ENCODE results near the gene CYP4F12. TPM values are rescaled to one million over a fixed set of nuclear protein-coding genes. Genes with fewer than 3 reads are reported as not detected.

The CYP4F12 gene
- total and polyA plus RNA-seq, 2 experiments from 2014 or later: not detected

DNA sequence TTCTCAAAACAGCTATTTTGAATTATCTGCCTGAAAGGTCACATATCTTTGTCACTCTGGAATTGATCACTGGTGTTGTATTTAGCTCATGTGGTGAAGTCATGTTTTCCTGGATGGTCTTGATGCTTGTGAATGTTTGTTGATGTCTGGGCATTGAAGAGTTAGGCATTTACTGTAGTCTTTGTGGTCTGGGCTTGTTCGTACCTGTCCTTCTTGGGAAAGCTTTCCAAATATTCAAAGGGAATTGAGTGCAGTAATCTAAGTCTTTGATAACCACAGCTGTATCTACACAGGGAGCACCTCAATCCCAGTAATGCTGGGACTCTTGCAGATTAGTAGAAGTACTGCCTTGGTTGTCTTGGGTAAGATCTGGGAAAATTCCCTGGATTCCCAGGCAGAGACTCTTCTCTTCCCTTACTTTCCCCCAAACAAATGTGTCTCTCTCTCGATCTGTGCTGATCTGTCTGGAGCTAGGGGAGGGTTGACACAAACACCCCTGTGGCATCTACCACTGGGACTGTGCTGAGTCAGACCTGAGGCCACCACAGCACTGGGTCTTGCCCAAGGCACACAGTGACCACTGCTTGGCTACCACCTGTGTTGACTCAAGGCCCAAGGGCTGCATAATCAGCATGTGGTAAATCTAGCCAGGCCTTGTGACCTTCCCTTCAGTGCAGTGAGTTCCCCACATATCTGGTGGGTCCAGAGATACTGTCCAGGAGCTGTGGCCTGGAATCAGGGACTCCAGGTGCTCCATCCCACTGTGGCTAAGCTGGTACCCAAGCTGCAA, 37.7 kb upstream of the CYP4F12 start:
- no peak overlapping the region for H3K27ac Mint-ChIP-seq
- peaks cover 5% of the 10 kb centered on the region for H3K27me3 Mint-ChIP-seq (ENCODE audit: insufficient read depth, low read depth, poor library complexity)
- peaks cover 92% of the 10 kb centered on the region for H3K9me3 Mint-ChIP-seq
- TF ChIP-seq, protein P1, sequence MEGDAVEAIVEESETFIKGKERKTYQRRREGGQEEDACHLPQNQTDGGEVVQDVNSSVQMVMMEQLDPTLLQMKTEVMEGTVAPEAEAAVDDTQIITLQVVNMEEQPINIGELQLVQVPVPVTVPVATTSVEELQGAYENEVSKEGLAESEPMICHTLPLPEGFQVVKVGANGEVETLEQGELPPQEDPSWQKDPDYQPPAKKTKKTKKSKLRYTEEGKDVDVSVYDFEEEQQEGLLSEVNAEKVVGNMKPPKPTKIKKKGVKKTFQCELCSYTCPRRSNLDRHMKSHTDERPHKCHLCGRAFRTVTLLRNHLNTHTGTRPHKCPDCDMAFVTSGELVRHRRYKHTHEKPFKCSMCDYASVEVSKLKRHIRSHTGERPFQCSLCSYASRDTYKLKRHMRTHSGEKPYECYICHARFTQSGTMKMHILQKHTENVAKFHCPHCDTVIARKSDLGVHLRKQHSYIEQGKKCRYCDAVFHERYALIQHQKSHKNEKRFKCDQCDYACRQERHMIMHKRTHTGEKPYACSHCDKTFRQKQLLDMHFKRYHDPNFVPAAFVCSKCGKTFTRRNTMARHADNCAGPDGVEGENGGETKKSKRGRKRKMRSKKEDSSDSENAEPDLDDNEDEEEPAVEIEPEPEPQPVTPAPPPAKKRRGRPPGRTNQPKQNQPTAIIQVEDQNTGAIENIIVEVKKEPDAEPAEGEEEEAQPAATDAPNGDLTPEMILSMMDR (conservative IDR thresholded peaks at IDR 0.05; ENCODE audit: low read depth in 2 of 2): no peak
- H4K20me1 ChIP-seq (replicated peaks; ENCODE audit: insufficient read depth): no peaks in the 10 kb centered on the region
- no peak overlapping the region for H3K4me3 Mint-ChIP-seq
- H3K4me1 Mint-ChIP-seq: no peaks in the 10 kb centered on the region
- no peak overlapping the region for H2AFZ ChIP-seq
- no peaks in the 10 kb centered on the region for H3K27me3 ChIP-seq (ENCODE audit: insufficient read depth)
- no peaks in the 10 kb centered on the region for H3K79me2 ChIP-seq (replicated peaks; ENCODE audit: insufficient read depth)
- H3K4me1 ChIP-seq (ENCODE audit: insufficient read depth): no peaks in the 10 kb centered on the region
- no peak overlapping the region for H3K4me3 ChIP-seq
- no peak for ATAC-seq
- no peak overlapping the region for H3K27ac ChIP-seq (ENCODE audit: low read depth)
- H3K9me2 ChIP-seq (ENCODE audit: insufficient read depth): no peaks in the 10 kb centered on the region
- no peaks in the 10 kb centered on the region; the same call in 1 of the 2 replicates for H3K36me3 ChIP-seq (ENCODE audit: insufficient read depth)
- no peak overlapping the region for H3K4me2 ChIP-seq
- H3K36me3 Mint-ChIP-seq (ENCODE audit: low read depth): peaks cover 24% of the 10 kb centered on the region
- H3F3A ChIP-seq (replicated peaks; ENCODE audit: low read depth): no peaks in the 10 kb centered on the region
- DNase-seq (ENCODE audit: low spot score): no peak

DNA sequence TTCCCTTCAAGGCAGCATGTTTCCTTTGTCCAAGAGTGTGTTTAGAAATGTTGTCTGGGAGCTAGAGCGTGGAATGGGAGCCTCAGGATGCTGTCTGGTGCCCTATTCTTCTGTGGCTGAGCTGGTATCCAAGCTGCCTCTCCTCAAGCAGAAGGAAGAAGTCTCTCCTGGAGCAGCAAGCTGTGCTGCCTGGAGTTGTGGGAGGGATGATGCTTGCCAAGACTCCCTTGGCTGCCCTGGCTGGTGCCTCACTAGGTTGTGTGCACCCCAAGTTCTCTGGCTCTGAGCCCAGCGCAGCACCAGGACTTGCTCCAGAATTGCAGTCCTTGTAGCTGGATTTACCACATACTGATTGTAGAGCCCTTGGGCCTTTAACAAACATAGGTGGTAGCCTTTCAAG, 36.9 kb upstream of the CYP4F12 start:
- no peaks in the 10 kb centered on the region; the same call in 1 of the 2 replicates for H3K36me3 ChIP-seq (ENCODE audit: insufficient read depth)
- ATAC-seq: no peak
- no peak for DNase-seq (ENCODE audit: low spot score)
- H2AFZ ChIP-seq: no peak overlapping the region
- Mint-ChIP-seq H3K9me3 (peaks cover 91% of the 10 kb centered on the region), H3K36me3 (ENCODE audit: low read depth) (peaks cover 25% of the 10 kb centered on the region), H3K4me3 (no peak overlapping the region), H3K27ac (no peak overlapping the region), H3K4me1 (no peaks in the 10 kb centered on the region), H3K27me3 (ENCODE audit: insufficient read depth, low read depth, poor library complexity) (peaks cover 5% of the 10 kb centered on the region)
- H4K20me1 ChIP-seq (replicated peaks; ENCODE audit: insufficient read depth): no peaks in the 10 kb centered on the region
- H3K4me1 ChIP-seq (ENCODE audit: insufficient read depth): no peaks in the 10 kb centered on the region
- H3K4me2 ChIP-seq: no peak overlapping the region
- H3K4me3 ChIP-seq: no peak overlapping the region
- no peaks in the 10 kb centered on the region for H3F3A ChIP-seq (replicated peaks; ENCODE audit: low read depth)
- H3K79me2 ChIP-seq (replicated peaks; ENCODE audit: insufficient read depth): no peaks in the 10 kb centered on the region
- H3K27ac ChIP-seq (ENCODE audit: low read depth): no peak overlapping the region
- H3K9me2 ChIP-seq (ENCODE audit: insufficient read depth): no peaks in the 10 kb centered on the region
- no peaks in the 10 kb centered on the region for H3K27me3 ChIP-seq (ENCODE audit: insufficient read depth)
- TF ChIP-seq CREB1 (CRISPR knock-in tag; IDR thresholded peaks at IDR 0.05; ENCODE audit: low read depth) (no peak), POLR2AphosphoS5 (IDR thresholded peaks at IDR 0.05; ENCODE audit: low read depth) (no peak), ZNF114 (CRISPR knock-in tag; IDR thresholded peaks at IDR 0.05) (no peak), EZH2phosphoT487 (IDR thresholded peaks at IDR 0.05; ENCODE audit: unreplicated experiment) (no peak), ZNF331 (CRISPR knock-in tag; IDR thresholded peaks at IDR 0.05; ENCODE audit: low read depth) (no peak), JUNB (IDR thresholded peaks at IDR 0.05; ENCODE audit: unreplicated experiment) (no peak), EZH2 (IDR thresholded peaks at IDR 0.05; ENCODE audit: low read depth, unreplicated experiment) (no peak)
- TF ChIP-seq, protein P2, sequence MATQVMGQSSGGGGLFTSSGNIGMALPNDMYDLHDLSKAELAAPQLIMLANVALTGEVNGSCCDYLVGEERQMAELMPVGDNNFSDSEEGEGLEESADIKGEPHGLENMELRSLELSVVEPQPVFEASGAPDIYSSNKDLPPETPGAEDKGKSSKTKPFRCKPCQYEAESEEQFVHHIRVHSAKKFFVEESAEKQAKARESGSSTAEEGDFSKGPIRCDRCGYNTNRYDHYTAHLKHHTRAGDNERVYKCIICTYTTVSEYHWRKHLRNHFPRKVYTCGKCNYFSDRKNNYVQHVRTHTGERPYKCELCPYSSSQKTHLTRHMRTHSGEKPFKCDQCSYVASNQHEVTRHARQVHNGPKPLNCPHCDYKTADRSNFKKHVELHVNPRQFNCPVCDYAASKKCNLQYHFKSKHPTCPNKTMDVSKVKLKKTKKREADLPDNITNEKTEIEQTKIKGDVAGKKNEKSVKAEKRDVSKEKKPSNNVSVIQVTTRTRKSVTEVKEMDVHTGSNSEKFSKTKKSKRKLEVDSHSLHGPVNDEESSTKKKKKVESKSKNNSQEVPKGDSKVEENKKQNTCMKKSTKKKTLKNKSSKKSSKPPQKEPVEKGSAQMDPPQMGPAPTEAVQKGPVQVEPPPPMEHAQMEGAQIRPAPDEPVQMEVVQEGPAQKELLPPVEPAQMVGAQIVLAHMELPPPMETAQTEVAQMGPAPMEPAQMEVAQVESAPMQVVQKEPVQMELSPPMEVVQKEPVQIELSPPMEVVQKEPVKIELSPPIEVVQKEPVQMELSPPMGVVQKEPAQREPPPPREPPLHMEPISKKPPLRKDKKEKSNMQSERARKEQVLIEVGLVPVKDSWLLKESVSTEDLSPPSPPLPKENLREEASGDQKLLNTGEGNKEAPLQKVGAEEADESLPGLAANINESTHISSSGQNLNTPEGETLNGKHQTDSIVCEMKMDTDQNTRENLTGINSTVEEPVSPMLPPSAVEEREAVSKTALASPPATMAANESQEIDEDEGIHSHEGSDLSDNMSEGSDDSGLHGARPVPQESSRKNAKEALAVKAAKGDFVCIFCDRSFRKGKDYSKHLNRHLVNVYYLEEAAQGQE (IDR thresholded peaks at IDR 0.05; ENCODE audit: unreplicated experiment): no peak
- TF ChIP-seq, protein P3, sequence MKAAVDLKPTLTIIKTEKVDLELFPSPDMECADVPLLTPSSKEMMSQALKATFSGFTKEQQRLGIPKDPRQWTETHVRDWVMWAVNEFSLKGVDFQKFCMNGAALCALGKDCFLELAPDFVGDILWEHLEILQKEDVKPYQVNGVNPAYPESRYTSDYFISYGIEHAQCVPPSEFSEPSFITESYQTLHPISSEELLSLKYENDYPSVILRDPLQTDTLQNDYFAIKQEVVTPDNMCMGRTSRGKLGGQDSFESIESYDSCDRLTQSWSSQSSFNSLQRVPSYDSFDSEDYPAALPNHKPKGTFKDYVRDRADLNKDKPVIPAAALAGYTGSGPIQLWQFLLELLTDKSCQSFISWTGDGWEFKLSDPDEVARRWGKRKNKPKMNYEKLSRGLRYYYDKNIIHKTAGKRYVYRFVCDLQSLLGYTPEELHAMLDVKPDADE (IDR thresholded peaks at IDR 0.05): no peak
- TF ChIP-seq, protein P1 (conservative IDR thresholded peaks at IDR 0.05; ENCODE audit: low read depth in 2 of 2): no peak
